Neural cell (in vitro differentiated cells): ENCODE results near the gene PTPRF. TPM values are rescaled to one million over a fixed set of nuclear protein-coding genes. Genes with fewer than 3 reads are reported as not detected.

Experiments used
- H2AFZ ChIP-seq: fragments of 200-600, 300-800 bp; sonication (generic), shearing (Covaris generic); 2 replicates; pipeline ENCODE4 v1.6.0; 2014; ENCODE audit warnings: low read depth, mild to moderate bottlenecking, antibody characterized with exemption, low read length, moderate library complexity
- H3F3A ChIP-seq: fragments of 200-600 bp; shearing (Covaris generic); 2 replicates; pipeline ENCODE4 v1.6.1; 2016; ENCODE audit warnings: mild to moderate bottlenecking, moderate library complexity, mixed read lengths, antibody characterized with exemption, low read length; ENCODE audit not compliant: insufficient read depth, poor library complexity, severe bottlenecking
- H3K27ac ChIP-seq: fragments of 200-600, 300-800 bp; sonication (generic), shearing (Covaris generic); 2 replicates; pipeline ENCODE4 v1.5.1; 2014; ENCODE audit warnings: mild to moderate bottlenecking, low read length, moderate library complexity
- H3K27me3 ChIP-seq: fragments of 300-800, 200-600 bp; sonication (generic), shearing (Covaris generic); 2 replicates; pipeline ENCODE4 v1.6.0; 2014; ENCODE audit warnings: mild to moderate bottlenecking, low read depth, low read length, moderate library complexity; ENCODE audit not compliant: insufficient read depth
- H3K36me3 ChIP-seq: fragments of 300-800, 200-600 bp; sonication (generic), shearing (Covaris generic); 2 replicates; pipeline ENCODE4 v1.5.1; 2014; ENCODE audit warnings: mild to moderate bottlenecking, antibody characterized with exemption, low read length, moderate library complexity; ENCODE audit not compliant: insufficient read depth
- H3K4me2 ChIP-seq: fragments of 300-800, 200-600 bp; sonication (generic), shearing (Covaris generic); 2 replicates; pipeline ENCODE4 v1.6.0; 2014; ENCODE audit warnings: mild to moderate bottlenecking, low read length
- H3K4me3 ChIP-seq: fragments of 300-800, 200-600 bp; sonication (generic), shearing (Covaris generic); 2 replicates; pipeline ENCODE4 v1.5.1; 2014; ENCODE audit warnings: mild to moderate bottlenecking, low read length, moderate library complexity
- H3K79me2 ChIP-seq: fragments of 200-600 bp; shearing (Covaris generic); replicated peaks from 2 replicates; pipeline ENCODE4 v1.6.0; 2014; ENCODE audit warnings: mild to moderate bottlenecking, low read length, moderate library complexity; ENCODE audit not compliant: insufficient read depth
- H3K9ac ChIP-seq: fragments of 300-800, 200-600 bp; sonication (generic), shearing (Covaris generic); 2 replicates; pipeline ENCODE4 v1.6.1; 2016; ENCODE audit warnings: mild to moderate bottlenecking, low read length, mixed read lengths
- H3K9me2 ChIP-seq: fragments of 200-600 bp; shearing (Covaris generic); 2 replicates; pipeline ENCODE4 v1.6.1; 2016; ENCODE audit warnings: mild to moderate bottlenecking, low read length, mixed read lengths; ENCODE audit not compliant: insufficient read depth
- H3K9me3 ChIP-seq: fragments of 200-600, 300-800 bp; sonication (generic), shearing (Covaris generic); 2 replicates; pipeline ENCODE4 v1.6.1; 2016; ENCODE audit warnings: mild to moderate bottlenecking, mixed run types, low read length, moderate library complexity, mixed read lengths
- H4K20me1 ChIP-seq: fragments of 200-600 bp; shearing (Covaris generic); 2 replicates; pipeline ENCODE4 v1.6.1; 2016; ENCODE audit warnings: mild to moderate bottlenecking, mixed run types; ENCODE audit not compliant: insufficient read depth
- EP300 ChIP-seq: fragments of 450-650 bp; conservative IDR thresholded peaks from 2 replicates; pipeline ENCODE4 v1.6.1; 2014; ENCODE audit warnings: antibody characterized with exemption, mild to moderate bottlenecking, moderate library complexity; ENCODE audit not compliant: poor library complexity, severe bottlenecking
- EZH2 ChIP-seq: fragments of 200-600, 300-800 bp; shearing (Covaris generic), sonication (generic); IDR thresholded peaks from 2 replicates; pipeline ENCODE4 v1.6.1; 2014; ENCODE audit warnings: antibody characterized with exemption, low read length, borderline replicate concordance, mild to moderate bottlenecking; ENCODE audit not compliant: insufficient read depth, poor library complexity, severe bottlenecking
- MXI1 ChIP-seq: fragments of 450-650 bp; conservative IDR thresholded peaks from 2 replicates; pipeline ENCODE4 v1.6.1; 2014; ENCODE audit warnings: antibody characterized with exemption, mild to moderate bottlenecking; ENCODE audit not compliant: poor library complexity, severe bottlenecking
- POLR2AphosphoS5 ChIP-seq: IDR thresholded peaks from 2 replicates; pipeline ENCODE4 v1.6.1; 2012
- RAD21 ChIP-seq: fragments of 450-650 bp; conservative IDR thresholded peaks from 2 replicates; pipeline ENCODE4 v1.6.1; 2014; ENCODE audit warnings: antibody characterized with exemption, mild to moderate bottlenecking, moderate library complexity
- SMC3 ChIP-seq: fragments of 450-650 bp; conservative IDR thresholded peaks from 2 replicates; pipeline ENCODE4 v1.6.1; 2014; ENCODE audit warnings: antibody characterized with exemption, mild to moderate bottlenecking, moderate library complexity; ENCODE audit not compliant: poor library complexity
- TAF1 ChIP-seq: IDR thresholded peaks from 2 replicates; pipeline ENCODE4 v1.6.1; 2012; ENCODE audit warnings: low read depth
- polyA plus RNA-seq: library from polyadenylated mRNA; depleted of rRNA; stranded (reverse); fragments of >200 nt; gene quantifications from 2 replicates; pipeline ENCODE4 v1.2.3, GENCODE V29; 2014
- TF ChIP-seq, protein P1 (sequence below): IDR thresholded peaks from 2 replicates; pipeline ENCODE4 v1.6.1; 2012; ENCODE audit warnings: borderline replicate concordance
- TF ChIP-seq, protein P2 (sequence below): fragments of 450-650 bp; IDR thresholded peaks from 2 replicates; pipeline ENCODE4 v1.5.1; 2014; ENCODE audit warnings: antibody characterized with exemption, mild to moderate bottlenecking, moderate library complexity; ENCODE audit not compliant: poor library complexity, severe bottlenecking

Gene PTPRF
- polyA plus RNA-seq, 1 donor from 2014 or later, result 66.6 TPM

DNA sequence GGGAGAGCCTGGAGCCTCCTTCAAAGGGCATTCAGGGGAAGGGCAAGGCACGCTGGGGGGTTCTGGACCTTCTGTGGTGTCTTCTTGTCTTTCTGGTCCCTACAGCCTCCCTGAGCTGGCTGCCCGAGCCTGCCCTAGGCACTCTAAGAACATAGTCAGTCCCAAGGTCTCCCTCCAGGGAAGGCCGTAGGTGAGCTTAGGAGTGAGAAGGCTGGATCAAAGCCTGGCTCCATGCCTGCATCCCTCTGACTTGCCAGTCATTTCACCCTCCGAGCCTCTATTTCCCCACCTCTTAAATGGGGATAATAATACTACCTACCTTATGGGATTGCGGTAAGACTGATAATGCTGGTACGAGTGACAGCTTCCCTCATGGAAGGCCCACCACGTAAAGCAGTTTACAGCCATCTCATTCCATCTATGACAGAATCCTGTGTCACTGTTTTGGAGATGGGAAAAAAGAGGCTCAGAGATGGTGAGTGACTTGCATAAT lies 20.8 kb downstream of the PTPRF start:
- Histone ChIP-seq H3K79me2 (no peaks in the 10 kb centered on the region), H3K9ac (no peak overlapping the region), H3K9me2 (no peaks in the 10 kb centered on the region), H3F3A (no peaks in the 10 kb centered on the region), H4K20me1 (no peaks in the 10 kb centered on the region), H2AFZ (no peak overlapping the region), H3K27ac (no peak overlapping the region), H3K9me3 (no peaks in the 10 kb centered on the region), H3K4me2 (no peak overlapping the region), H3K4me3 (no peak overlapping the region), H3K36me3 (peaks cover 5% of the 10 kb centered on the region), H3K27me3 (no peaks in the 10 kb centered on the region)
- TF ChIP-seq, protein P1, sequence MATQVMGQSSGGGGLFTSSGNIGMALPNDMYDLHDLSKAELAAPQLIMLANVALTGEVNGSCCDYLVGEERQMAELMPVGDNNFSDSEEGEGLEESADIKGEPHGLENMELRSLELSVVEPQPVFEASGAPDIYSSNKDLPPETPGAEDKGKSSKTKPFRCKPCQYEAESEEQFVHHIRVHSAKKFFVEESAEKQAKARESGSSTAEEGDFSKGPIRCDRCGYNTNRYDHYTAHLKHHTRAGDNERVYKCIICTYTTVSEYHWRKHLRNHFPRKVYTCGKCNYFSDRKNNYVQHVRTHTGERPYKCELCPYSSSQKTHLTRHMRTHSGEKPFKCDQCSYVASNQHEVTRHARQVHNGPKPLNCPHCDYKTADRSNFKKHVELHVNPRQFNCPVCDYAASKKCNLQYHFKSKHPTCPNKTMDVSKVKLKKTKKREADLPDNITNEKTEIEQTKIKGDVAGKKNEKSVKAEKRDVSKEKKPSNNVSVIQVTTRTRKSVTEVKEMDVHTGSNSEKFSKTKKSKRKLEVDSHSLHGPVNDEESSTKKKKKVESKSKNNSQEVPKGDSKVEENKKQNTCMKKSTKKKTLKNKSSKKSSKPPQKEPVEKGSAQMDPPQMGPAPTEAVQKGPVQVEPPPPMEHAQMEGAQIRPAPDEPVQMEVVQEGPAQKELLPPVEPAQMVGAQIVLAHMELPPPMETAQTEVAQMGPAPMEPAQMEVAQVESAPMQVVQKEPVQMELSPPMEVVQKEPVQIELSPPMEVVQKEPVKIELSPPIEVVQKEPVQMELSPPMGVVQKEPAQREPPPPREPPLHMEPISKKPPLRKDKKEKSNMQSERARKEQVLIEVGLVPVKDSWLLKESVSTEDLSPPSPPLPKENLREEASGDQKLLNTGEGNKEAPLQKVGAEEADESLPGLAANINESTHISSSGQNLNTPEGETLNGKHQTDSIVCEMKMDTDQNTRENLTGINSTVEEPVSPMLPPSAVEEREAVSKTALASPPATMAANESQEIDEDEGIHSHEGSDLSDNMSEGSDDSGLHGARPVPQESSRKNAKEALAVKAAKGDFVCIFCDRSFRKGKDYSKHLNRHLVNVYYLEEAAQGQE, result no peak
- TF ChIP-seq, protein P2, sequence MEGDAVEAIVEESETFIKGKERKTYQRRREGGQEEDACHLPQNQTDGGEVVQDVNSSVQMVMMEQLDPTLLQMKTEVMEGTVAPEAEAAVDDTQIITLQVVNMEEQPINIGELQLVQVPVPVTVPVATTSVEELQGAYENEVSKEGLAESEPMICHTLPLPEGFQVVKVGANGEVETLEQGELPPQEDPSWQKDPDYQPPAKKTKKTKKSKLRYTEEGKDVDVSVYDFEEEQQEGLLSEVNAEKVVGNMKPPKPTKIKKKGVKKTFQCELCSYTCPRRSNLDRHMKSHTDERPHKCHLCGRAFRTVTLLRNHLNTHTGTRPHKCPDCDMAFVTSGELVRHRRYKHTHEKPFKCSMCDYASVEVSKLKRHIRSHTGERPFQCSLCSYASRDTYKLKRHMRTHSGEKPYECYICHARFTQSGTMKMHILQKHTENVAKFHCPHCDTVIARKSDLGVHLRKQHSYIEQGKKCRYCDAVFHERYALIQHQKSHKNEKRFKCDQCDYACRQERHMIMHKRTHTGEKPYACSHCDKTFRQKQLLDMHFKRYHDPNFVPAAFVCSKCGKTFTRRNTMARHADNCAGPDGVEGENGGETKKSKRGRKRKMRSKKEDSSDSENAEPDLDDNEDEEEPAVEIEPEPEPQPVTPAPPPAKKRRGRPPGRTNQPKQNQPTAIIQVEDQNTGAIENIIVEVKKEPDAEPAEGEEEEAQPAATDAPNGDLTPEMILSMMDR, result no peak
- TF ChIP-seq EZH2 (no peak), SMC3 (no peak), TAF1 (no peak), EP300 (no peak), RAD21 (no peak), MXI1 (no peak)

DNA sequence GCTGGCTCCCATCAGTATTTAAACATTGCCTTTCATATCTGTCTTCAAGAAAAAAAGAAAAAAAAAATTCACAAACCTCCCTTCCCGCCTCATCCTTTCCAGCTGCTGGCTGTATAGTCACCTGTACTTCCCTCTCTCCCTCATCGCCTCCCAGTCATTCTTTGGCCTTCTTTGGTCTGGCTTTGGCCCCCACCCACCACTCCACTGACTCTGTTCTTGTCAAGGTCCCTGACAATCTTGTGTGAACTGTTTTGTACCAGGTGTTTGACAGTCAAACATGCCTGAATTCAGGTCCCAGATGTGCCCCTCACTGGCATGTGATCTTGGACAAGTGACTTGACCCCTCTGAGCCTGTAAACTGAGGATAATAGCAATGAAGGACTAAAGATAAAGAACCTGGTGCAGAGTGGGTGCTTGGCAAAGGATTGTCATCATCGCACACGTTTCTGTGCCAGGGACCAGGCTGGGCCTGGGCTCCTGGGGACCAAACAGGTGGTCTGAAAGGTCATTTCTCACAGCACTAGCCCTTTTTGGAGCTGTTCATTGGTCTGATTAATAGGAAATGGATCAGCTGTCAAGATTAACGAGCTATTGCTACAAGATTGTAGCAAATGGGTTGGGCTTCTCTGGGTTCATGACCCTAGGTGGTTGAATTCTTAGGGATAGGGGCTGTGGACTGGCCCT lies 21.5 kb downstream of the PTPRF start:
- Histone ChIP-seq H3K4me3 (no peak overlapping the region), H3K9ac (no peak overlapping the region), H3K27me3 (no peaks in the 10 kb centered on the region), H2AFZ (no peak overlapping the region), H3K9me2 (no peaks in the 10 kb centered on the region), H3K79me2 (no peaks in the 10 kb centered on the region), H3K4me2 (no peak overlapping the region), H3K36me3 (peaks cover 5% of the 10 kb centered on the region), H4K20me1 (no peaks in the 10 kb centered on the region), H3K27ac (no peak overlapping the region), H3F3A (no peaks in the 10 kb centered on the region), H3K9me3 (no peaks in the 10 kb centered on the region)
- TF ChIP-seq TAF1, result no peak
- TF ChIP-seq, protein P2, result no peak
- no peak for TF ChIP-seq RAD21
- TF ChIP-seq EZH2, result no peak
- TF ChIP-seq SMC3, result no peak
- TF ChIP-seq, protein P1, result no peak
- no peak for TF ChIP-seq MXI1
- no peak for TF ChIP-seq EP300
- TF ChIP-seq POLR2AphosphoS5, result no peak
